Fibroblast of villous mesenchyme (primary cell): ENCODE measurements around the gene STK32A. TPM values are rescaled to one million over a fixed set of nuclear protein-coding genes. Genes with fewer than 3 reads are reported as not detected.

Experiments
- DNase-seq: peaks from one replicate; pipeline ENCODE4 v3.0.0-alpha.2; 2010; ENCODE audit warnings: low read depth
- H3K4me3 ChIP-seq: 2 replicates; pipeline ENCODE4 v1.5.1; 2011; ENCODE audit warnings: low read depth, mild to moderate bottlenecking, low read length
- CTCF ChIP-seq: IDR thresholded peaks from 2 replicates; pipeline ENCODE4 v1.5.1; 2012; ENCODE audit warnings: low read depth, mild to moderate bottlenecking, low read length; ENCODE audit not compliant: insufficient read depth
- total RNA-seq: library from RNA; depleted of rRNA; stranded (reverse); fragments of >200 nt; gene quantifications from 2 replicates; pipeline ENCODE4 v1.2.3, GENCODE V29; 2012

Gene STK32A
- total RNA-seq, 1 donor: 2.2 TPM

GRCh38 chr5:147426640-147427327 is 192.0 kb downstream of the STK32A start:
- no peak for DNase-seq
- TF ChIP-seq CTCF: no peak
- no peak overlapping the region for H3K4me3 ChIP-seq

- no peak overlapping the region for H3K4me3 ChIP-seq
- DNase-seq: peak; percentile 64
- no peak for TF ChIP-seq CTCF
Measured at GRCh38 chr5:147427521-147428401, 192.9 kb downstream of the STK32A start.

- TF ChIP-seq CTCF: no peak
- H3K4me3 ChIP-seq: no peak overlapping the region
- no peak for DNase-seq
Measured at GRCh38 chr5:147430628-147431027, 195.8 kb downstream of the STK32A start.

GRCh38 chr5:147431586-147431985 is 196.8 kb downstream of the STK32A start:
- no peak overlapping the region for H3K4me3 ChIP-seq
- no peak for DNase-seq
- no peak for TF ChIP-seq CTCF

- H3K4me3 ChIP-seq: no peak overlapping the region
- DNase-seq: peak; percentile 63
Measured at GRCh38 chr5:147432323-147432722, 197.5 kb downstream of the STK32A start.

GRCh38 chr5:147434049-147434448 is 199.2 kb downstream of the STK32A start:
- no peak overlapping the region for H3K4me3 ChIP-seq
- TF ChIP-seq CTCF: no peak

More at GRCh38 chr5:147432323-147432722, 197.5 kb downstream of the STK32A start:
- no peak for TF ChIP-seq CTCF

More at GRCh38 chr5:147434049-147434448, 199.2 kb downstream of the STK32A start:
- no peak for DNase-seq
